HG02623 (cell line): ENCODE data around the gene CSF3R.

Source experiments
- ATAC-seq: cut with Tn5 transposase; IDR thresholded peaks from one replicate; pipeline ENCODE4 v1.9.1; 2021; ENCODE audit warnings: moderate library complexity; ENCODE audit not compliant: unreplicated experiment

The CSF3R gene

DNA sequence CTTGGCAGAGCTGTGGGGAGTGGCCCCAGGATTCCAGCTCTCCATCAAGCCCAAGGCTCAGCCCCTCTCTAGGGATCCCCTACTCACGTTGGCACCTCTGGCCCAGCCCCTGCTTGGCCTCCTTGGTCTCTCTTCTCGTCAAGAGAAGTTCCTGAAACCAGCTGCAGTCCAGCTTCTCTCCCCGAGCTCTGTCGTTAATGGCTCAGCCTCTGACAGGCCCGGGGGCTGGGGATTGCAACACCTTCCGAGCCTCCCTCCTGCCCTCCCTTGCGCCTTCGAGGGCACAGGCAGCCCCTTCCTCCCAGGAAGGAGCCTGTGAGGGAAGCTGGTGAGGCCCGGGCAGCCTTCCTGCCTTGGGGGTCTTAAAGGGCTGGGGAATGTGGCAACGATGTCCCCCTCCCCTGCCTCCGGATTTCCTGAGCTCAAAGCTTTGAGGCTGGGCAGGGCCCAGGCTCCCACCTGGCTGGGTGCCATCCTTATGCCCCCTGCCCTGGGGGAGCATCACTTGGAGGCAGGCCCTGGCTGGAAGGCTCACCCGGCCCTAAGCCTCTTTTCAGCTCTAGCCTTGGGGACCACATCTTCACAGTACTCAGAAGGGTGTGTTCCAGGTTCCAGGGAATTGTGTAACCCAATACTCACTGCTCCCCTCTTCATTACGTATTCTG, at the start of gene CSF3R:
CSF3R (minus strand) TSS at position 190 of the 665 bp plus-strand sequence. CDS start 3,417 bp downstream, outside the sequence.
- ATAC-seq, result no peak

DNA sequence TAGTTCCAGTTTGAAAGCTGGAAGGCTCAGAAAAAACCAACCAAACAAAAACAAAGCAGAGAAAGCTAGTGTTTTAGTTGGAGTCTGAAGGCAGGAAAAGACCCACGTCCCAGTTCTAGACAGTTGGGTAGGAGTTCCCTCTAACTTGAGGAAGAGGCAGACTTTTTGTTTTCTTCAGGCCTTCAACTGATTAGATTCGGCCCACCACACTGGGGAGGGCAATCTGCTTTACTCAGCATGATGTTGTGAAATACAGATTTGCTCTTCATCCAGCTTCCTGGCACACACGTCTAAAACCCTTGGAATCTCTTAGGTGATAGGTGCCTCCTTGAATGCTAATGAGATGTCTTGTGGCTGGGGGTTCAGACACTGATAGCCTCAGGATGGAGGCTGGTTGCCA, 49.1 kb upstream of the CSF3R start:
- ATAC-seq, result no peak

DNA sequence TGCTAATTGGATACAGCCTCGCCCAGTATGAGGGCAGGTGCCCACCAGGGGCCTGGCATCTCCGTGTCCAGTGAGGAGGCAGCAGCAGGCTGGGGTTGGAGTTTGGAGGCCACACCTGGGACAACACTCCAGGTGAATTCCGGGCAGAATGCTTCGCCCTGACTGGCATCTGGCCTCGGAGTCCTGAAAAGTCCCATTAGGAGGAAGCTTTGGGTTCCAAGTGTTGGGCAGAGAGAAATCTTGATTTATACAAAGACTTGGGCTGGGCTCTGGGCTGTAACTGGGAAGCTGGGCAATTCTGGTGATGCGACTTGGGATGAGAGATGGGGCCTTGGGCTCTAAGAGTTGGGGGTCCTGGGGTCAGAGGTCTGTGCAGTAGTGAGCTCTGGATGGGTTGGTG, 48.1 kb upstream of the CSF3R start:
- no peak for ATAC-seq

DNA sequence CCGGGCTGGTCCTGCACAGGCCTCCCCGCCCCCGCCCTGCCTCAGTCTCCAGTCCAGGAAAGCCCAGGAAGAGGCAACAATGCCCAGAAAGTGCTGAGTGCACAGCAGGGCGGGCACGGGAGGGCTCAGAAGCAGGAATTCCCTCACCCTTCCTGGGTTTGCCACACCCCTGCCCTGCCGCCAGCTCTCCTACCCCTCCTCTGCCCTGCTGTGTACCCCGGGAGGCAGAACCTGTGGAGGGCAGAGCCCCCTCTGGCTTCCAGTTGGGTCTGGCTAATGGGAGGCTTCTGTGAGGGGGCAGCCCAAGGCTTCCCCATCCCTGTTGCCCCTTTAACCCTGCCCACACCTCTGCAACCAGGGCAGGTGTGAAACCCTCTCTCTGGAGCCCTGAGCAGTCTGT, 47.5 kb upstream of the CSF3R start:
- ATAC-seq, result no peak

DNA sequence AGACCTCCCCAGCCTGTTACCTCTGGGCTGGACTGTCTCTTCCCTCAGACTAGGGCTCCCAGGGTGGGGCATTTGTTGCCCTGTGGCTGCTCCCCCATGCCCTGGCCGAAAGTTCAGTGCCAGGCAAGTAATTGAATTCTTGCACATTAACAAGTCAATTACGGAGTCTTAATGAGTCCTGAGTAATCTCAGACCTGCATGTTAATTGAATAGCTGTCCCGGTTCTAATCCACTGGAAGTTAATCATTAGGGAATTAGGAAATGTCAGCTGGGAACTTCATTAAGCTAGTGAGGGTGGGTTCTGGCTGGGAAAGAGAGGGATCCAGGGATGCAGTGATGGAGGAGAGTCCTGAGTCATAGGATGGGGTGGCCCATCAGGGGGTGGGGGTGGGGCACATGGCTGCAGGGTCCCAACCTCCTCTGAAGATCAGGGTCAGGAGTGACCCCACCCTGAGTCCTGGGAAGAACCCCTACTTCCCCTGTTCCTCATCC, 47.1 kb upstream of the CSF3R start:
- no peak for ATAC-seq

DNA sequence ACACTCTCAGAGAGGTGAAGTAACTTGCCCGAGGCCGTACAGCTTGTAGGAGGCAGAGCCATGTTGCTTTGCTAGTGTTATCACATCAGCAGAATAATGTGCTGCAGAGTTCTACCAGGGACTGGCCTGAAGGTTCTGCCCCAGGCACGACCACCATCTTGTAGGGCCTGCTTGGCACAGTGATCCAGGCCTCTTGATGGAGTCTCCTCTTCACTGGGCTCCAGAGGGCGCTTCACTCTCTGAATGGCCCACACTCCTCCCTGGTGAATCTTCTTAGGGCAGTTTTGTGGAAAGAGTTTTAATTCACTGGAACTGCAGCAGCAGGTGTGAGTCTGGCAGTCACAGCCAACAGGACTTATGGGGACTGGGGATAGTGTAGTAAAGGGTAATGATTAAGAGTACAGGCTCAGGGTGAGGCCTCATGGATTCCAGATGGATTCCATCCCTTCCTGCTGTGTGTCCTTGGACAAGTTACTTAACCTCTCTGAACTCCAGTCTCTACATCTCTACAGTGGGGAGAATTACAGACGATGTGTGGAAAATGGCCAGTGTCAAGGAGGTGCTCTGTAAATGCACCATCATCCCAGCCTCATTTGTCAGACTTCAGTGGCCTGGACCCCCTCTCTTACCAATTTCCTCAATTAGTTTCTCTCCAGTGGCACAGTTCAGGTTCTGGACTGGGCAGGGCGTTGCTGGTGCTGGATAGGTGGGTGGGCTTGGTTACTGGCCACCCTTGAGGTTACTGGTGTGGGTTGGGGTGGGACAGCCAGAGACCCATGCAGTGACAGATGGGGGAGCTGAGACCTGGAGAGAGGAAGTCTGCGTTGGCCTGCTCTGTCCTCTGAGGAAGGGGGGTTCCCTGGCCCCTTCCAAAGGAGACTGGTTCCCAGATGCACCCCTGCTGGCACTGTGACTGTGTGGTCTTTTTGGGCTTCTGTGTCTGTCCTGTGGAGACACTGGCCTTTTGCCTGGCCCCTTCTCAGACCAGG, 45.9 kb upstream of the CSF3R start:
- no peak for ATAC-seq

DNA sequence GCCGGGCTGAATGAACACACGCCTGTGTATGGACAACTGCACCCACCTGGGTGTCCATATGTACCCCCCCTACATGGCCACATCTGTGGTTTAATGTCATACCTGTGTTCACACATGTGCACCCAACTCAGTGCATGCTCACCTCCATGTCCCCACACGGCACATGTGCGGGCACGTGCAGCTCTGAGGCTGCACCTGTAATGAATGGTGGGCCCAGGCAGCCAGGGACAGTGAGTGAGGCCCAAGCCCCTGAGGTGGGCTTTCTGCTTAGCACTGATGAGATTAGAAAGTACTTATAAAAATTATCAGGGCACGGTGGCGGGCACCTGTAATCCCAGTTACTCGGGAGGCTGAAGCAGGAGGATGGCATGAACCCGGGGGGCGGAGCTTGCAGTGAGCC, 42.5 kb upstream of the CSF3R start:
- ATAC-seq, result no peak

DNA sequence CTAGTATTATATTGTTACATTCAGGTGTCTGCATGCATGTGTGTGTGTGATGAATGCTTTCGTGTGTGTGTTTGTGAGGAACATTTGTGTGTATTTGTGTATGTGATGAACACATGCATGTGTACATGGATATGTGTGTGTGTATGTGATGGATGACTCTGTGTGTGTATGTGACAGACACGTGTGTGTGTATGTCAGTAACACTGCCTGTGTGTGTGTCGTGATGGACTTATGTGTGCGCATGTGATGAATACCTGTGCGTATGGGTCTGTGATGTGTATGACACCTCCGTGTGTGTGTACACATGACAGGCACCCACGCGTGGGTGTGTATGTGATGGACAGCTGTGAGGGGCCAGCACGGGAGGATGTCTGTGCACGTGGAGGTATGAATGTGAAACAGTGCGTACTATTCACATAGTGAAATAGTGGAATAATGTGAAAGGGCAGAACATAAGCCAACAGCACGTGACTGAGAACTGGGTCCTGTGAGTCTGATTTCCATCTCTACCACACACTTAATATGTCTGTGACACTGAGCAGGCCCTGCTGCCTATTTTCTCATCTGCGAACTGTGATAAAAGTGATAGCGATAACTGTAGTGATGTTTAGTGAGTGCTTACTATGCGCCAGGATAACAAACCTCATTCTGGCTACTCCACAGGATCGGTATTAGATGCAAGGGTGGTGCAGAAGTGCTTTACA, 41.8 kb upstream of the CSF3R start:
- no peak for ATAC-seq

DNA sequence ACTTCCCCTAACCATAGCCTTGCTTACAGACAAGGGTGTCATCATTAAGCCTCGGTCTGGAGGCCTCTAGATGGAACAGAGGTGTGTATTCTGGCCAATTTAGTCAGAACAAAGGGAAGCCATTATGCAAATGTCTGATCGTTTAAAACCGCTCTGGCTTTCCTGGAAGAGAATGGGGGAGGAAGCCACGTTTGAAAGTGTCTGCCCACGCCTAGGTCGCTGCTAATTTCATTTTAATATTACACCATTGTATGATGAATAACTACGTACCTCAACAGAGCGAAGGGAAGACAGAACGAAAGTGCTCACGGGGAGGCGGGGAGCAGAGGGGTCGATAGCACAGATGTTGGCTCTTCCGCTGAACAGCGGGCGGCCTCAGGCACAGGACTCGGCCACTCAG, 41.1 kb upstream of the CSF3R start:
- ATAC-seq, result no peak

DNA sequence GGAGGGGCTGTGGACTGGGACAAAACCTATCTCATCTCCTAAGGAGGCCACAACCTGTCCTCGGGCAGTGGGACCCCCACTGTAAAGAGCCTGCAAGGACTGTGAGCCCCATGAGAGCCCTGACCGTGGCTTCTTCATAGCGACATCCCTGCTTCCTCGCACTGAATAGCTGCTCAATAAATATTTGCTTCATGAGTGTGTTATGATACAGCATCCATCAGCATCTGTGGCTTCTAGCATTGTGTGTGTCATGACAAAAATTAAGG, 40.5 kb upstream of the CSF3R start:
- ATAC-seq, result no peak

DNA sequence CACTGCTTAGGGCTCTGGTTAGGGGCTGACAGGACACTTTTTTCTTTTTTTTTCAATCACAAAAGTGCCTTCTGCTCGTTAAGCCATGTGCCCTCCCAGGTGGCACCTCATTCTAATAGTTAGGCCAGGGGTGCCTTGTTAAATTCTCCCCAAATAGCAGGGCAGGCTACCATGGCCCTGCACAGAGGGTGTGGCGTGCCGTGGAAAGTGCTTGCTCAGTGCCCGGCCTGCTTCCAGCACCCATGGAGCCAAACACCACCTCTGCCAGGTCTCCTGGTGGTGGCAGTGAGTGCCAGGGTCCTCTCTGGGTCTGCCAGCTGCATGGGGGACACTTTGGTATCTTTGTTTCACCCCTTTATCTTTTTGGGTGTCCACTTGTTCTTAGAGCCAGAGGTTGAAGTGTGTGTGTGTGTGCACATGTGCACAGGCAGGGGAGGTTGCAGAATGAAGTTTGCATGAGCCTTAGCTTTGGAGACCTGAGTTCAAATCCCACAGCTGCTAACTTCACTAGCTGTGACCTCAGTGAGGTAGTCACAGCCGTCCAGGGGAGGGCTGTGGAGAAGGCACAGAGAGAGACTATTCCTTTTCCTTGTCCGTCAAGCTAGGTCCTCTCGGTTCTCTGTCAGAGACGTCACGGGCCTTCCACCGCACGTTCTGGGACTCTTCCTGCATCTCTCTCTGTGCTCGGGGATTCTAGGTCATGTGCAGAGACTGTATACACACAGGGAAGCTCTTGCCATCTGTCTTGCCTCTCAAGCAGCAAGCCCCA, 39.9 kb upstream of the CSF3R start:
- ATAC-seq, result no peak

DNA sequence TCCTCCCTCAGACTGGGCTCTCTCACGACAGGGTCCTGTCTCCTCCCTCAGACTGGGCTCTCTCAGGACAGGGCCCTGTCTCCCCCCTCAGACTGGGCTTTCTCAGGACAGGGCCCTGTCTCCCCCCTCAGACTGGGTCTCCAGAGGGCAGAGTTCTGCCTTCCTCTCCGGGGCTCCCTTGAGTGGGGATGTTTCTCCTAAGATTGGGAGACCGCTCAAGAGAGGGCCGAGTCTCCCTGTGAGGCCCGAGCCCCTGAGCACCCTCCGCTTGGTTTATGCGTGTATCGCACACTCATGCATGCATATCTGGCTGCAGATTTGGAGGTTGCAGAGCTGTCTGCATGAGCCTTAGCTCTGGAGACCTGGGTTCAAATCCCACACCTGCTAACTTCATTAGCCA, 39.3 kb upstream of the CSF3R start:
- no peak for ATAC-seq

DNA sequence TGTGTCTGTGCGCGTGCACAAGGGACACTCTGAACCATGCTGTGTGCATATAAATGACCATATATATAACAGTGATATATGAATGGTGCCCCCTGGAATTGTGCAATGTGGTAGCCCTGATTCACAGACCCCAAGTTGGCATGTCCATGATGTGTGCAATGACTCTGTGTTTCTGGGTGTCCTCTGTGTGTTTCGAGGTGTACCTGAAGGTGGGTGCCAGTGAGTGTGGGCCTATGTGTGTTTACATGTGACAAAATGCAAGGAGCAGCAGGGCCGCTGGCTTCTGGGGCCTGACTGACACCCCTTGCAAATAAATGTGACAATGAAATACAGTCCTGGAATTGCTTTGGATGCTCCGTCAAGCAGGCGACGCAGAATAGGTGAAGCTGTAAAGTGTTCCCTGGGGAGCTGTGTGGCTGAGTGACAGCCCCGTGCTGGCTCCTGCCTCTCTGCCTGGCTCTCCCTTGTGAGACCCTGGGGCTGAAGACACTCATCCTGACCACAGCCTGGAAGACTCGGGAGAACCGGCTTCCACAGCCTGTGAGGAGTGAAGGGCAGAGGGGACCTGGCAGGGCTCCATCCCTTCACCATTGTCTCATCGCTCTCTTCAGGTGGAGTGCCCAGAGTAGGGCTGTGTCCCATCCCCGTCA, 38.2 kb upstream of the CSF3R start:
- ATAC-seq, result no peak

DNA sequence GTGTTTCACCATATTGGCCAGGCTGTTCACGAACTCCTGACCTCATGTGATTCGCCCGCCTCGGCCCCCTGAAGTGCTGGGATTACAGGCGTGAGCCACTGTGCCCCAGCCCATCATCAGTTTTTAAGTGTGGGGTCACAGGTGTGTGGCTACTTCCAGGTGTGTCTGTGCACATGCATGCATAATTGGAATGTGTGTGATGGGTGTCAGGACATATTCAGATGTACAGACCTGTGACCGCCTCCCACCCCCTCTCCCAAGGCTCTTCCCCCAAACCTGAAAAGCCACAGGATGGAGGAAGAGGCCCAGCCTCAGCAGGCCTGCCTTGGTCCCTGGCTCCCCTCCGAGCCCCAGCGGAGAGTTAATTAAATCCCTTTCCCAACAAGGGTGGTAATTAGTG, 37.3 kb upstream of the CSF3R start:
- ATAC-seq, result no peak

DNA sequence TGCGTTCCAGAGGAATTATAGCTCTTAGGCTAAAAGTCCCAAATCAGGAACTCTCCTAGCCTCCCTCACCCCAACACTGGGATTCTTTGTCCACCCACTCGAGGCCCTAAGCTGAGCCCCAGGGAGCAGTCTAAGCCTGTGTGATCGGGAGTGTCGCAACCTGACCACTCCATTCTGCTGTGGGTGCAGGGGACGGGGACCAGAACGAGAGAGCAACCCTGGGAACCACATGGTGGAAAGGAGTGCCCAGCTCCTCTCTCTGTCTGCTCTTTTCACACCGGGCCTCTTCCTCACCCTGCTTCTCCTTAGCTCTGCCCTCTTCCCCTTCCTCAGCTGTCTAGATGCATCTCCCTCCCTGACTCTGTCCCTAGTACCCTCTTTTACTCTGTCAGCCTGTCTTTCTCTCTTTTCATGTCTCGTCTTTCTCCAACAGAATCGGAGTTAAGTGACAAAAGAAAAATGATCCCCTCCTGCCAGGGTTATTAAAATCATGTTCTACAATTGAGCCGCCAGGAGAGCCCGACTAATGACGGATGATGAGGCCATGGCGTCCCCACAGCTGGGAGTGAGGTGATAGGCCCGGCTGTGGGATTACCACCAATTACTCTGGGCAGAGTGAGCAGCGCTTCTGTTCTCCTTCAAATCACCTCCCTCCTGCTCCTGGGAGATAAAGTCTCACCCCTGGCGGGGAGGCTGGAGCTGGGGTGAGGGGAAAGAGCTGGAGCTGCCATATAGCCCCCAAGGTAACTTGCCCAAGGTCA, 34.5 kb upstream of the CSF3R start:
- no peak for ATAC-seq

DNA sequence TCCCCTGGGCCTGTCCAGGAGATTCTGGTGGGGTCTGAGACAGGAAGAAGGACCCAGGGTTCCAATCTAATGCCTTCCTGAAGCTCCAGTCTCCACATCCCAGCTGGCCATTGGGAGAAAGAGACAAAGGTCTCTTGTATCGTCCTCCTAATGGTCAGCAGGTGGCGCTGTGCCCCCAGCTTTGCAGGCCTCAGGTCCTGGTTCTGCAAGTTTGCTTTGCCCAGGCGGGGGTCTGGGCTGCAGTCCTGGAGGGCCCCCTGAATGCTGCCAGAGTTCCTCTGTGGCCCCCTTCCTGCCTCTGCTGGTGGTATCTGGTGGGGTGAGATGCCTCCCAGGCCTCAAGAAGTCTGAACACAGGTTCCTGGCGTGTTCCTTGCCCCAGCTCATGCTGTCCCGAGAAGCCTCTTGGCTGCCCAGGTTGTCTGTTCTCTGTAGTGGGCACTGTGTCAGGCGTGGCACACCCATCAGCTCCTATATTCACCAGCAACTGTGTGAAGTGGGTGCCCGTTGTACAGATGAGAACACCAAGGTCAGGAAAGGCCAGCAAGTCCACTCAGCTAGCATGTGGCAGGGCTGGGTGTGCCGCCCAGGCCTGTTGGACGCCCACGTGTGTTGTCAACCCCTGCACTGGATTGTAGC, 33.8 kb upstream of the CSF3R start:
- no peak for ATAC-seq

DNA sequence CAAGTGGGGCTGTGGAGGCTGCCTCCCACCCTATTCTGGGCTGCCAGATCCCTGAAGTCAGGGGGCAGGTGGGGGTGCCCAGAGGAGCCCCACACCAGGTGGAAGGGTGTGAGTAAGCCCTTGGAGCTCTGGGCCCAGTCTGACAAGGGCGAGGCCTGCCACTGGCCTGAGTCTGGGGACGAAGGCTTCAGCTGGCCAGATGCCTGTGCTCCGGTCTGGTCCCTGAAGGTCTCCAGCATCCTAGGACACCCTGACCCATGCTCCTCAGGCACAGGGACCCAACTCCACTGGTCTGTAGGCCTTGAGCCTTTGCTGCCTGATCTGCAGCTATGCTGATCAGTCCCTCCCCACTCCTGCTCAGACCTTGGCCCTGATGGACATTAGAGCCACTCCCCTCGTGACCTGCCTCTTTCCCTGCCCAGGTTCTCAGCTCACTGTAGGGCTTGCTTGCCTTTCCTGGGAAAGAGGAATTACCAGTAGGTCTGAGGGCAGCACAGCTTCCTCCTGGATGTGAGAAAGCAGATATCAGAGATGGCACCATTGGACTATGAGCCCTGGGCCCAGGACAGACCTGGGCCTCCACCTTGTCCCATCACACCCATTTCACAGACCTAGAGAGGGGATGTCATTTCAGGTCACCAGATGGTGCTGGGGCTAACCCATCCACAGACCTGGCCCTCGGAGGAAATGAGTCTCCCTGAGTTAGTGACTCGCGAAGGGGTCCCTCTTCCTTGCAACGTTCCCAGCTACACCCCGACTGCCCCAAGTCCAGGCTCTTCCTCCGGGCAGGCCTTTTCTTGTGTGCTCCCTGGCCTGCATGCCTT, 32.8 kb upstream of the CSF3R start:
- no peak for ATAC-seq

DNA sequence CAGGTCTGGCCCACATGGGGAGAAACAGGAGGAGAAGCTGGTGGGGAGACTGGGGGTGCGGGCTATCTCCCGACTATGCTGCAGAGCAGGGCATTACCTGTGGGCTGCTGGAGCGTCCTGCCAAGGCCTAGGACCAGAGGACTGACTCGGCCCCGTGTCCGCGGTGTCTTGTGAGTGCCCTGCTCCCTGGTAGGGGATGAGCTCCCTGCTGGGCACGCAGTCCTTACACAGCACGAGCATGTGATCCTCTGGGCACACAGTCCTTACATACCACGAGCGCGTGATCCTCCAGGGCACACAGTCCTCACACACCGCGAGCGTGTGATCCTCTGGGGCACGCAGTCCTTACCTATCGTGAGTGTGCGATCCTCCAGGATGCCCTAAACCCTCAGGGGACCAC, 31.8 kb upstream of the CSF3R start:
- ATAC-seq, result no peak
